ENCODE data around the gene USP3.

Gene USP3

DNA sequence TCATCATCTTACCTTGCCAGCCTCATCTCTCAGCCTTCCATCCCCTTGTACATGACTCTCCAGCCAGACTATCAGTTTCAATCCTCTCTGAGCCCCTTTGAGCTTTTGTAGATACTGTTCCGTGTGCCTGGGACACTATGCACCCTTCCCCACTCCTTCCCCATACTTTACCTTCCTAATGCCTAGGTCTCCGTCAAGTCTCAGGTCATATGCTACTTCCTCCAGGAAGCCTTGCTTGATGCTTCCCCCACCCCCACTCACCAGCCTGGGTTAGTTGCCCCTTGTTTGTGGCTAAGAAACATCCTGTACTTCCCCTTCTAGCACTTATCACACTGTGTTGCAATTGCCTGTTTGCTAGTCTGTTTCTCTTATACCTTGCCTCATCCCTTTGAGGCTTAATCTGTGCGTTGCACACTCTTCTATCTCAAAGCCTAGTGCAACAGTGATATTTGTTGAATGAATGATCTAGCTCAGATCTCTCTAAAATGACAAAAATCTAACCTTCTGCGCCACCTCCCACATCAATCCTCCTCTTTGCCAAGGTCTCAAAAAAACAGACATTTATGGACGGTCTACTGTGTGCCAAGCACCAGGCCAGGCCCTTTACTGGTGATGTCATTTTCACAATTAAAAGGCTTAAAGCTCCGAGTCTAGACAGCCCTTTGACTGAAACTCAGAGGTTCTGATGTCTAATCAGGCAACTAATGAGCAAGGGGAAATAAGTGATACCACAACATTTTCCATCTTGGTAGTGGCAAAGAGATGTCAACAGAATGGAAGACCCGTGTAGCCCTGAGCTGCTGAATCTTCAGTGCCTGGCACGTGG lies 6.5 kb upstream of the USP3 start:
- DNase-seq (ENCODE audit: low read depth): no peak

- DNase-seq (ENCODE audit: low read depth): no peak
Observed at GRCh38 chr15:63499175-63499549, 5.2 kb upstream of the USP3 start.

- no peak for DNase-seq (ENCODE audit: low read depth)
Observed at GRCh38 chr15:63499611-63500010, 4.8 kb upstream of the USP3 start.

GRCh38 chr15:63500265-63501250 lies 3.8 kb upstream of the USP3 start:
- no peak for DNase-seq (ENCODE audit: low read depth)

DNA sequence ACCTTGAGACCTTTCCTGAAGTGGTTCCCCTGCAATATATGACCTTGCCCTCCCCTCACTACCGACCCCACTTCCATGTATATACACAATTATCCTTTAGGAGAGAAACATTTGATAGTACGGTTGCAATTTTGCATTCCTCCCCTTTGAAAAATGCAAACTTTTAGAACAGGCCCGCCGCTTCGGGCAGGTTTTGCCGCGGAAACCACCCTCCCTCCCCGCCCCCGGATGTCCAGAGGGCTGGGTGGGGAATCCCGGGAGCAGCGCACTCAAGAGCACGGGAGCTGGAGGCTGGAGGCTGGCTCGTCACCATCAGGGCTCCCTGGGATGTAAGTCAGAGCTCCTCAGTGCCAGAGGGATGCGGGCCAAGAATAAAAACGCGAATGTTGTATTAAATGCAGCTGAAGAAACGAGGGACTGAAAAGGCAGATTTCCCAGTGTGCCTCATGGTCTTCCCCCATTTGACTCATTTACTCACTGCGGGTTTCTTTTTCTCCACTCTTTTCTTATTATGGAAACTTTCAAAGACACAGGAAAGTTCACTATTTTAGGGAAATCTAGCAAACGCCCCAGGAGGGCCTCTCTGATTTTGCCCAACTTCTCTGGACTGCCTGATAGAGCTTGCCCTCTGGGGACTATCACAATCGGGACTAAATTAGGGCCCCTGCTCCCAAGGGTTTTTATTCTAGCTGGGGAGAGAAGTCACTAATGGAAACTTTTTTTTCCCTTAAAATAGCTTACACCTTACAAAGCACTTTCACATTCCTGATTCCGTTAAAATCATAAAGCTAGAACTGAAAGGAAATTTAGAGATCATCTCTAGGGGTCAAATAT lies 2.9 kb upstream of the USP3 start:
- no peak for DNase-seq (ENCODE audit: low read depth)

GRCh38 chr15:63502137-63502766 lies 2.1 kb upstream of the USP3 start:
- DNase-seq (ENCODE audit: low read depth): no peak

GRCh38 chr15:63502843-63503738 lies 1.3 kb upstream of the USP3 start:
- DNase-seq (ENCODE audit: low read depth): peak; percentile 62

DNA sequence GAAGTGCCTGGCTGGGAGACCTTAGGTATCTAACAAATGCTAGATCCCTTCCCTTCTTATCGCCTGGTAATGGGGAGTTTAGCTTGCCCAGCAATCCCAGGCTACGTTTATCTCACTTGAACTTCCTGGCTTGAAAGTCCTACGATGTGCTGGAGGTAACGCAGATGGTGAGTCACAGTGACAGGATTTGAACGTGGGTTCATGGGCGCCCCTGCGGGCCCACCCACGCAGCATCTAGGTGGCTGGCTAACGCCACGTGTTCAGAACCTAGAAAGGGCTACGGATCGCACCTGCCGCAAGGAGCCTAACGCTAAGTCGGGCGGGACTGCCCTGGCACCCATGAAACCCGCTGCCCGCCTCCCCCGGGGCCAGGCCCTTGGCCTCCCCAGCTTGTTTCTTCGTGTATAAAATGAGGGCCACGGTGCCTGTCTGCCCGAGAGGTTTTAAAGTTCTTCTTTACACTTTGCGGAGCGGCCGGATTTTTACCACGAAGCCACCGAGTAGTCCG lies 600 bp upstream of the USP3 start:
- DNase-seq (ENCODE audit: low read depth): peak; percentile 86

DNA sequence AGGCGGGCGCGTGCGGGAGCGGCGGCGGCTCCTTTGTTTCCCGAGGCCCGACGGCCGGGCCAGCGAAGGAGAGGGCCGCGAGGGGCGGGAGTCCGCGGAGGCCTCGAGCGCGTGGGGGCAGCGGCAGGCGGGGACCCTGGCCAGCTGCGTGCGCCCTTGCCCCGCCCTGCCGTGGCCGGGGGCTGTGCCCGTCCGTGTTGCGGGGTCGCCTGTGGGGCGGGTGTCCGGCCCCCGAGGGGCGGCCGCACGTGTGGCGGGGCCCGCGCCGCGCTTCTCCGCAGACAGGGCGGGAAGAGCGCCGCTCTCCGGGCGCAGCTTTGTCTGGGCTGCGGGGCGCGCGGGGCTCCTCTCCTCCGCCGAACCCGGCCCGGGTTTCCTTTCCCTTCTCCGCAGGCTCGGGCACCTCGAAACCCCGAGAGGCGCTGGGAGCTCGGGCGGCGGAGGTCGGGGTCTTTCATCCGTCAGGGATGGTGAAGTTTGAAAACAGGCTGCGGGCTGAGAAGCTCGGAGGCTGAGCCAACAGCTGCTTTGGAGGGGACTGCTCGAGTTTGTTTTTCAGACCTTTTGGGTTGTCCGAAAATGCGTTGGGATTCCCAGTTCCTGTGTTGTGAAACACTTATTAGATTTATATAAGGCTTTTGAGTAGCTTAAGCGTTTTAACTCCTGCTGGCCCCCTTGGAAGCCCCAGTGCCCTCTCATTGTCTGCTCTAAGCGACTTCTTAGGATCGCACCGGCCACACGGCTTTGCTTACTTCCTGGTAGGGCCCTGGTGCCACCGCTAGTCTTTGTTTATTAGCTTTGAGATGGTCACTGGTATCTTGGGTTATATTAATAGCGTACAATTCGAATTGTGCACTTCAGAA lies 817 bp downstream of the USP3 start:
- no peak for DNase-seq (ENCODE audit: low read depth)

DNA sequence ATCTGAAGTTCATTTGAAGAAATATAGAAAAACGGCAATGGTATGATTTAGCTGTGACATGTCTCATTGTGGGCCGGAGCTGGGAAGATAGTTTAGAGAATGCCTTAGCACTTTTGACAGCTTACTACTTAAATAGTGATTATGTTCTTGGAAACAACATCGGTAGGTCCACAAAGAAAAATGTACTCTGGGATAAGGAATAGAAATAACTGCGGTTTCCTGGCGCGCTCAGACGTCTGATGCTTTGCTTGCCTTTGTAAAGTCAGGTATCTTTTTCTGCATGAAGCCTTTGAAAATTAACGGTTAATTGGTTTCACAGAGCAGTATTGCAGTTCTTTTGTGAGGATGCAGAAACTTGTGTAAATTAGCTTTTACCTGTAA lies 1.4 kb downstream of the USP3 start:
- DNase-seq (ENCODE audit: low read depth): no peak

- no peak for DNase-seq (ENCODE audit: low read depth)
Observed at GRCh38 chr15:63506537-63507035, 2.2 kb downstream of the USP3 start.

DNA sequence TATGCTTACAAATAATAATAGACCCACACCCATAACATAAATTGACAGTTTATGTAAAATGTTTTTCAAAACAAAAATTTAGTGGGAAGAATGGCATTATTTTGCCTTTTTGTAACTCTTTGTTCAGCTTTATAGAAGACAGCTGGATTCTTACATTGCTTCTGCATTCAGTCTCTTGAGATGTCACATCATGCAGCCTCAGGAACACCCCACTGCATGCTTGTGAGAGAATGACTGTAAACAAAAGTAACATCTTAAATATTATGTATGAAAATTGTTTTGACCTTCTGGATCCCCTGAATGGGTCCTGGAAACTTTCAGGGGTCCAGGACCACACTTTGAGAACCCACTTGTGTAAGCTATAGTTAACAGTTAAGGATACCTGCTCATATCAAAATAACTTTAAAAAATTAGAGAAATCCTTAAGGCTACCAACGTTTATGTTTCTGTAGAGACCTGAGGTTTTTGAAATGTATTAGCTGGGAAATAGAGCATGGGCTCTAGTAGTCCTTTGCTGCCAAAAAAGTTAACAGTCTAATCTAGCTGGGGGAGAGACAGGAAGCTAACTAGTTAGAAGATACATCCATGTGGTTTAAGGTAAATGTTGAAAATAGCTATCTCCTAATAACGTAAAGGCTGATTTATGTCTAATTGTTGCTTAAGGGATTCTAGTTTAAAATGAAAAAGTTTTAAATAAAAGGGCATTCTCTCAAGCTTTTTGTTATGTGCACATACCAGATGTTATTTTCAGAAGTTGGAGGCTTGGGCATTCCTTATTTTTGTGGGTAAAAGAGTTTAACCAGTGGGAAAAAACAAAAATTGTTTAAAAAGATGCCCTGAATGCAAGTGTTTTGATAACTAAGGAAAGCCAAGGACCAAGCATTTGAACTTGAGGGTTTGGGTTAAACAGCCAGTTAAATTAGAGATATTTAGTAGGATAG lies 3.8 kb downstream of the USP3 start:
- no peak for DNase-seq (ENCODE audit: low read depth)

GRCh38 chr15:63509056-63509954 lies 4.9 kb downstream of the USP3 start:
- no peak for DNase-seq (ENCODE audit: low read depth)

- no peak for DNase-seq (ENCODE audit: low read depth)
Observed at GRCh38 chr15:63509955-63510940, 5.9 kb downstream of the USP3 start.

GRCh38 chr15:63512148-63512547 lies 7.8 kb downstream of the USP3 start:
- no peak for DNase-seq (ENCODE audit: low read depth)

DNA sequence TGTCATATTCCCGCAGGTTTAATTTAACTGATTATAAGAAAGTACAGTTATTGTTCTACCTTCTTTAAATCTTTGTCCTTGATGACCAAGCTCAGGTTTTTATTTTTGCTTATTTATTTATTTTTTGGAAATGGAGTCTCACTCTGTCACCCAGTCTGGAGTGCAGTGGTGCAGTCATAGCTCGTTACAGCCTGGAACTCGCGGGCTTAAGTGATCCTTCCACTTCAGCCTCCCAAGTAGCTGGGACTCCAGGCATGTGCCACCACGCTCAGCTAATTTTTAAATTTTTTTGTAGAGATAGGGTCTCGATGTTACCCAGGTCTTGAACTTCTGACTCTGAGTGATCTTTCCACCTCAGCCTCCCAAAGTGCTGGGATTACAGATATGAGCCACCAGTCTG lies 8.9 kb downstream of the USP3 start:
- DNase-seq (ENCODE audit: low read depth): no peak
